OCI-LY3 (cell line): ENCODE results near the gene MYD88.

Experiments used
- H2AFZ ChIP-seq: fragments of 200-600, 300-600 bp; shearing (Covaris generic); 2 replicates; pipeline ENCODE4 v1.6.0; 2014; ENCODE audit warnings: antibody characterized with exemption, low read depth, low read length
- H3K27ac ChIP-seq: fragments of 200-600, 300-600 bp; sonication (generic); 2 replicates; pipeline ENCODE4 v1.5.1; 2014; ENCODE audit warnings: mild to moderate bottlenecking, low read length, moderate library complexity, mixed read lengths
- H3K27me3 ChIP-seq: fragments of 200-600, 300-600 bp; sonication (generic); 2 replicates; pipeline ENCODE4 v1.6.1; 2014; ENCODE audit warnings: low read depth, low read length, mixed read lengths
- H3K36me3 ChIP-seq: fragments of 200-600, 300-600 bp; sonication (generic); replicated peaks from 2 replicates; pipeline ENCODE3; 2014; ENCODE audit warnings: low read depth, low read length, mixed read lengths
- H3K4me1 ChIP-seq: fragments of 300-600, 200-600 bp; sonication (generic); 2 replicates; pipeline ENCODE4 v1.6.1; 2014; ENCODE audit warnings: low read length, mixed read lengths
- H3K4me2 ChIP-seq: fragments of 200-600, 300-600 bp; sonication (generic); 2 replicates; pipeline ENCODE4 v1.6.1; 2014; ENCODE audit warnings: low read length, mixed read lengths
- H3K4me3 ChIP-seq: fragments of 300-600, 200-600 bp; sonication (generic); 2 replicates; pipeline ENCODE4 v1.5.1; 2014; ENCODE audit warnings: antibody characterized with exemption, mild to moderate bottlenecking, low read length, moderate library complexity
- H3K79me2 ChIP-seq: fragments of 300-600, 200-600 bp; shearing (Covaris generic); 2 replicates; pipeline ENCODE4 v1.6.1; 2014; ENCODE audit warnings: mild to moderate bottlenecking, low read length, mixed read lengths
- H3K9ac ChIP-seq: fragments of 300-600, 200-600 bp; shearing (Covaris generic); 2 replicates; pipeline ENCODE4 v1.6.0; 2014; ENCODE audit warnings: mild to moderate bottlenecking, low read length, moderate library complexity
- H3K9me3 ChIP-seq: fragments of 200-600, 300-600 bp; shearing (Covaris generic); 2 replicates; pipeline ENCODE4 v1.6.1; 2014; ENCODE audit warnings: low read length, mixed read lengths; ENCODE audit not compliant: insufficient read depth
- H4K20me1 ChIP-seq: fragments of 200-600, 300-600 bp; sonication (generic); 2 replicates; pipeline ENCODE4 v1.6.1; 2016; ENCODE audit warnings: low read length, mixed read lengths; ENCODE audit not compliant: insufficient read depth
- CTCF ChIP-seq: fragments of 200-600, 300-600 bp; sonication (generic); IDR thresholded peaks from 2 replicates; pipeline ENCODE4 v1.5.1; 2014; ENCODE audit warnings: antibody characterized with exemption, low read length, low read depth
- EZH2phosphoT487 ChIP-seq: fragments of 200-600 bp; shearing (Covaris generic); IDR thresholded peaks from 2 replicates; pipeline ENCODE4 v1.6.1; 2018; ENCODE audit warnings: antibody characterized with exemption, mixed run types, low read depth

The MYD88 gene

DNA sequence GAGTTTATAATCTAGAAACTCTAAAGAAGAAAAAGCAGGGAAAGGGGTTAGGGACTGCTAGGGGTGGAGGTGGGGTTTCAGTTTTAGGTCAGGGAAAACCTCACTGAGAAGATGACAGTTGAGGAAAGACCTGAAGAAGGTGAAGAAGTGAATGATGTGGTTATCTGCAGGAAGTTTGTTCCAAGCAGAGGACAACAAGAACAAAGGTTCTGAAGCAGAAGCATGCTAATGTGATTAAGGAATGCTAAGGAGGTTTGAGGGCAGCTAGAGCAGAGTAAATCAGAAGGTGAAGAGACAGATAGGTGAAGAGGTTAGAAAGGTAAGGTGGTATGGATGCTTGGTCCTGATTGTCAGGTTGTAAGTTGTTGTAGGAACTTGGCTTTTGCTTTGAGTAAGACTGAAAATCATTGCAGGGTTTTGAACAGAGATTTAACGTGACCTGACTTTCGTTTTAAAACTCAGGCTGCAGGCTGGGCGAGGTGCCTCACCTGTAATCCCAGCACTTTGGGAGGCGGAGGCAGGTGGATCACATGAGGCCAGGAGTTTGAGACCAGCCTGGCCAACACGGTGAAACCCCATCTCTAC lies 35.5 kb downstream of the MYD88 start:
- peak overlapping the region; percentile 39 for H3K27ac ChIP-seq
- H3K4me3 ChIP-seq, result peak overlapping the region; percentile 69
- H3K9ac ChIP-seq, result peak overlapping the region; percentile 8; the same call in 1 of the 2 replicates
- H4K20me1 ChIP-seq, result peaks cover 87% of the 10 kb centered on the region
- TF ChIP-seq EZH2phosphoT487, result no peak
- TF ChIP-seq CTCF, result no peak
- H3K9me3 ChIP-seq, result no peaks in the 10 kb centered on the region
- no peak overlapping the region for H2AFZ ChIP-seq
- H3K27me3 ChIP-seq, result no peaks in the 10 kb centered on the region
- H3K4me2 ChIP-seq, result peak overlapping the region; percentile 79
- H3K79me2 ChIP-seq, result peaks cover 98% of the 10 kb centered on the region
- H3K36me3 ChIP-seq, result peaks cover 5% of the 10 kb centered on the region
- peaks cover 65% of the 10 kb centered on the region for H3K4me1 ChIP-seq

DNA sequence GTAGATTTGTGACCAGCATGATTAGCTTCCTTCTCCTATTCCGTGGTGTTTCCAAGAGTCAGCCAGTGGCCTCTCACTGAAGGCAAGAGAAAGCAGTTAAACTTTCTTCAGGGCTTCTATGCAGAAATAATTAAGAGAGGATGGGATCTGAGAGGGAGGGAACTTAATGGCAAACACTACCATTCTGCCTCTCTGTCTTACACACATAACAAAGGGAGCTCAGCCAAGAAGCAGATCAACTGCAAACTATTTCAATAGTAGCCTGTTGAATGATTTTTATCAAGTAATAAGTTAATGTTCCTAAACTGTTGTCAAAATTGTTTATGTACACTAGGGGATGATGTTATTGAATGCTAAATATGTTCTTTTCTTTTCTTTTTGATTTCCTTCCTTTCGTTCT lies 38.7 kb downstream of the MYD88 start:
- H3K79me2 ChIP-seq, result peaks cover 96% of the 10 kb centered on the region
- H3K4me1 ChIP-seq, result peaks cover 44% of the 10 kb centered on the region
- H3K9me3 ChIP-seq, result no peaks in the 10 kb centered on the region
- peaks cover 81% of the 10 kb centered on the region for H4K20me1 ChIP-seq
- peaks cover 10% of the 10 kb centered on the region for H3K36me3 ChIP-seq
- no peak overlapping the region for H3K4me2 ChIP-seq
- H3K27ac ChIP-seq, result no peak overlapping the region
- H2AFZ ChIP-seq, result no peak overlapping the region
- H3K27me3 ChIP-seq, result no peaks in the 10 kb centered on the region
- no peak overlapping the region for H3K4me3 ChIP-seq
- no peak overlapping the region for H3K9ac ChIP-seq
- no peak for TF ChIP-seq EZH2phosphoT487
- no peak for TF ChIP-seq CTCF

DNA sequence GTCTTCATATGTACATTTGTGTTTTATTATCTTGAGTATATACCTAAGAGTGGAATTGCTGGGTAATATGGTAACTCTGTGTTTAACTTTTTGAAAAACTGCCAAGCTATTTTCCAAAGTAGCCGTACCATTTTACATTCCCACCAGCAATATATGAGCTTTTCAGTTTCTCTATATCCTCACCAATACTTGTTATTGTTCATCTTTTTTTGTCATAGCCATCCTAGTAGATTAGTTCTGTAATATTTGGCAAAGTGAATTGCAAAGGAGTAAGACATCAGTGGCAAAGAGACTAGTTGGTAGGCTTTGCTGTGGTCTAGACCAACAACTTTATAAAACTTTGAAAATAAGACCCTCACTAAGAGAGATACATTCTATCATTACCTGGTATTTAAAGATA lies 48.3 kb downstream of the MYD88 start:
- H3K36me3 ChIP-seq, result peaks cover 57% of the 10 kb centered on the region
- H3K27me3 ChIP-seq, result no peaks in the 10 kb centered on the region
- no peak overlapping the region for H3K27ac ChIP-seq
- no peak overlapping the region for H3K4me2 ChIP-seq
- H3K4me1 ChIP-seq, result no peaks in the 10 kb centered on the region
- H3K9me3 ChIP-seq, result no peaks in the 10 kb centered on the region
- H3K79me2 ChIP-seq, result peaks cover 14% of the 10 kb centered on the region
- TF ChIP-seq CTCF, result no peak
- H2AFZ ChIP-seq, result no peak overlapping the region
- no peak overlapping the region for H3K9ac ChIP-seq
- H3K4me3 ChIP-seq, result no peak overlapping the region
- peaks cover 27% of the 10 kb centered on the region for H4K20me1 ChIP-seq

DNA sequence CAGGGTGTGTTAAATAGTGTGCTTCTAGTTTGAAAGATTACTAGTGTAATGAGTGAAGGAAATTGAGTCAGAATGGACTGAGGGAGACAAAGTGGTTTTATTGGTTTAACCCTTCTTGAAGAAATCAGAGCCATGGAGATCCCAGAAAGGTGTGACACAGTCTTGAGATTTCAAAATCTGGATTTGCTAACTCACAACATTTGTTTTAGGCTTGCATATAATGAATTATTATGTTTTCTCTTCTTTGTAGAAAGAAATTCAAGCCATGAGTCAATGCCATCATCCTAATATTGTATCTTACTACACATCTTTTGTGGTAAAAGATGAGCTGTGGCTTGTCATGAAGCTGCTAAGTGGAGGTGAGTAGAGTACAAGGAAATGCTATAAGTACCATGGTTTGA lies 52.0 kb downstream of the MYD88 start:
- Histone ChIP-seq H3K36me3 (peaks cover 58% of the 10 kb centered on the region), H4K20me1 (peaks cover 15% of the 10 kb centered on the region; the same call in 1 of the 2 replicates), H3K79me2 (0 out of 2 replicates have a peak, but pooled peaks cover 3% of the 10 kb centered on the region), H3K4me1 (no peaks in the 10 kb centered on the region), H3K27me3 (no peaks in the 10 kb centered on the region), H2AFZ (no peak overlapping the region), H3K9ac (no peak overlapping the region), H3K4me3 (no peak overlapping the region), H3K9me3 (no peaks in the 10 kb centered on the region), H3K4me2 (no peak overlapping the region), H3K27ac (no peak overlapping the region)
- no peak for TF ChIP-seq CTCF
- no peak for TF ChIP-seq EZH2phosphoT487
